ENCODE data around the gene FARP1.
"Not testable (repeated sequence)": the region's sequence is repeated elsewhere in the genome, so short reads cannot be mapped to it uniquely, and the experiment has no call there.

FARP1 gene

GRCh38 chr13:98409281-98409680 is 266.4 kb downstream of the FARP1 start:
- DNase-seq, result no peak

GRCh38 chr13:98410612-98411011 is 267.7 kb downstream of the FARP1 start:
- no peak for DNase-seq

DNA sequence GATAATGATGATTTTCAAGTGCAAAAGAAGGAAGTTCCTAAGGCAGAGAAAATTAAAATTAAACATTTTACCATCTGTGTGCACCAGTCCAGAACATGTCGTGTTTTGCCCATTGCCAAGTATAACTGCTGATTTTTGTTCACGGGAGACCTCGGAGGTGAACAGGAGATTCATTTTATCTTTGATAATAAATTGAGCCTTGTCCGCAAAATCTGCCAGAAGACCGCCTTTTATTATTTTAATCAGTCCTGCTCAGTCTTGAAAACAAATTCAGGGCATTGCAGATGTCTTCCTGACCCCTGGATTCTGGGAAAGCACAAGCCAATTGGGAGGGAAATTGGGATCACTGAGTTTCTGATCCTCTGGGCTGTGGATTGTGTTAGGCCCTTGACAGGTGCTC is 268.1 kb downstream of the FARP1 start:
- DNase-seq, result no peak

DNA sequence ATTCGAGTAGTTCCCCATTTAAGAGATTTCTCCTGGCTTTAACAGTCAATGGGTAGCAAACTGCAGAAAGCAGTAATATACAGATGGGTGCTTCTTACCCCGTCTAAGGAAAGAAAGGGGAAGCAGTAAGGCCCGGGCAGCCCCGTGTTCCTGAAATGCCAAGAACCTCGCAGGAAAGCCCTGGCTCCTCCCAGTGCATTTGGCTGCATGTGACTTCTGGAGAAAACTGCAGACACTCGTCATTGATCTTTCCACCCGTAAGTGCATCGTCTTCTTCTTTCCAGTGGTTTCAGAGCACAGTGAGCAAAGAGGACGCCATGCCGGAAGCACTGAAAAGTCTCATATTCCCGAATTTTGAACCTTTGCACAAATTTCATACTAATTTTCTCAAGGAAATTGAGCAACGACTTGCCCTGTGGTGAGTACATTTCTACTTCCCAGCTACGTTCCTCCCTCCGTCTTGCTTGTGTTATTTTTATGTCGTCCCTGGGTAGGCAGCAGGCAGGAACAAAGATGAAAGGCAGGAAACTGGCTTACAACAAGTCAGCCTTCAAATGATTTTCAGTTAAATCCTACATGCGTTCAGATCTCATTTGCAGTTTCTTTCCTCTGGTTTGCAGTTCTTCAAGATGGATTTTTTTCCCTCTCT is 268.8 kb downstream of the FARP1 start:
- no peak for DNase-seq

DNA sequence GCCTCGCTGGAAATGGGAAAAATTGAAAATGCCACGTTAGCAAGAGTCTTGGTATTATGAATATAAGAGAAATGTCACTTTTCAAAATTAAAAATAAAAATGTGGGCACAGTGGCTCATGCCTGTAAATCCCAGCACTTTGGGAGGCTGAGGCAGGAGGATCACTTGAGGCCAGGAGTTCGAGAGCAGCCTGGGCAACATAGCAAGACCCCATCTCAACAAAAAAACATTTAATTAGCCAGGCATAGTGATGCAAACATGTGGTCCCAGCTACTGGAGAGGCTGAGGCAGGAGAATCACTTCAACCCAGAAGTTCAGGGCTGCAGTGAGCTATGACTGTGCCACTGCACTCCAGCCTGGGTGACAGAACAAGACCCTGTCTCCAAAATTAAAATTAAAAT is 270.4 kb downstream of the FARP1 start:
- not testable (repeated sequence) for DNase-seq

GRCh38 chr13:98413796-98414195 is 270.9 kb downstream of the FARP1 start:
- DNase-seq, result no peak

GRCh38 chr13:98415326-98416070 is 272.6 kb downstream of the FARP1 start:
- DNase-seq, result no peak

DNA sequence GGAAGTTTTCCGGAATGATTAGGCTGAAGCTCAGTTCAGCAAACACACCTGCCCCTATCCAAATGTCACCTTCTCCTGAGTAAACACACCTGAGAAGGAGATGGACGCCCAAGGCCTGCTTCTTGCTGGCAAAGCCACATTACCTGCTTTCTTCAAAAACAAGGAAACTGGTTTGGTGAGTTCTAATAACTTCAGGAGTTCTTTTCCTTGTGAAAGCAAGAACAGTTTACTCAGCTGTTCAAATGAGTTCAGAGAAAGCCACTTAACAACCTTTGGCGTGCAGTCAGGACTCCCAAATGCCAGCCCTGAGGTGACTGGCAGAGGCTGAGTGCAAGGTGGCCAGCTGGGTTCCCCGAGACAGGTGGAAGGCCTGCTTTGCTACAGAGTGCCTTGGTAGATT is 273.5 kb downstream of the FARP1 start:
- peak; percentile 98 for DNase-seq

- no peak for DNase-seq
These were observed 277.1 kb downstream of the FARP1 start for GRCh38 chr13:98419786-98420553.

DNA sequence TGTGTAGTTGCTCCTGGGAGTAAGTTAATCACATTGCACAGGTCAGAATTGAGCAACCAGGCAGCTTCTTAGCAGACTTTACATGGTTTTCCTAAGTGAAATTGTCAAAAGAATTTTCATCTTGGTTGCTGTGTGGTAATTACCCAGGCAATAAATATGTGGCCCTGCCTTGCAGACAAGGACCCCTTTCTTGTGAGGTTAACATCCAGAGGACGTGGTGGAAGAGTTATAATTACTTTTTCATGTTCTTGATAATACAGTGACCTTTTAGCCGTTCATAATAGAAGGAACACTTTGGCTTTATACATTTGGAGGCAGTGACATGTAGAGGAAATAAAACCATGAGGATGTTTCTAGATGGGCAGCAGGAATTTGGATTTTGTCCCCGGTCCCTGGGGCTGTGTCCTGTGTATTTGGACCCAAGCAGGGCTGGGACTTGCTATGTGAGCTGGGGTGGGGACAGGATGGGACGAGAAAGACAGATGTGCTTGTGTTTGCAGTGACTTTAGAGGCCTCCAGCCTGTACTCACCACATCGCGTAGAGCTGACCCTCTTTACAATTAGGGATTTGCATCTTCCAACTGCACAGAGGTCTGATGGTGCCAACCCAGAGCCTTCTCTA is 277.8 kb downstream of the FARP1 start:
- no peak for DNase-seq

DNA sequence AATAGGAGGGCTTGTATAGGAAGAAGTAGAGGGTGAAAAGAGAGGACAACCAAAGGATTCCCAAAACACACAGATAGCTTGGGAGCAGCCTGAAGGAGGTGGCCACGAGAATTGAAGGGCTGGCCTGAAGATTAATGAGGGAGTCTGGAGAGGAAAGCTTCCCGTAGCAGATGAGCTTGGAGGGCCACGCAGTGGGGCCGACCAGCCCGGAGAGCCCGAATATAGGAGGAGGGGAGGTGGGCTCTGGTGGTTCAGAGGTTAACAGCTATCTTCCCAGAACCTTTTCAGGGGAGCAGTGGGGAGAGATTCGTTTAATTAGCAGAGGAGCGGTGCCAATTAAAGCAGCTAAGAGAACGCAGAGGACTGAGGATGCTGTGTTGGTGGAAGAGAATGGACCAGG is 279.2 kb downstream of the FARP1 start:
- DNase-seq, result no peak

GRCh38 chr13:98423417-98423816 is 280.5 kb downstream of the FARP1 start:
- no peak for DNase-seq

GRCh38 chr13:98427331-98427995 is 284.6 kb downstream of the FARP1 start:
- no peak for DNase-seq

DNA sequence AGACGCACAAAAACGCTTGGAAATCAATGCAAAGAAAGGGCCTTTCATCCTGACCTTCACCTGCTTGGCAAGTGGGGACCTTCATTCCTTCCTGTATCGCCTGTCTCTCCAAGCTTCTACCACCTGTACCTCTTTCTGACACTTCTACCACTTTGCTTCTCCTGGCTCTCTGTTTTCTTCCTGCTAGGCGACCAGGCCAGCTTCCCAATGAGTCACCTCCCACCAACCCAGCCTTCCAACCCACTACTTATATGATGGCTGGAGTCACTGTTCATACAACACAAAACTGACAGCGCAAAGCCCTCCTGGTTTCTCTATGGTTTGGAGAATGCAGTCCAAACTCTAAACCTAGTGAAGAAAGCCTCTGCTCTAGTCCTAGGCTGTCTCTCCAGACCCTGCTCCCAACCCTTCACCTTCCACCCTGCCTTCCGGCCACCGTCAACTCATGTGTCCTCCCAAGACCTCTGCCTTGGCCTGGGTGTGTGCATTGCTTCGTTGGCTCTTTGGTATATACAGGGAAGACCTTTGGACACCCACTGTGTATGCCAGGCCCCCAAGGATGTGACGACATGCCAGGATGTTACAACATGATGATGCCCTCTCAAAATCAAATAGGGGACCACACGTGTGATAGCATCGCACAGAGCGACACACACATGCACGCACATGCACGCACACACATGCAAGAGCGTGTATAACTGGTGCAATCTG is 285.5 kb downstream of the FARP1 start:
- DNase-seq, result no peak

GRCh38 chr13:98429081-98429480 is 286.2 kb downstream of the FARP1 start:
- DNase-seq, result no peak

DNA sequence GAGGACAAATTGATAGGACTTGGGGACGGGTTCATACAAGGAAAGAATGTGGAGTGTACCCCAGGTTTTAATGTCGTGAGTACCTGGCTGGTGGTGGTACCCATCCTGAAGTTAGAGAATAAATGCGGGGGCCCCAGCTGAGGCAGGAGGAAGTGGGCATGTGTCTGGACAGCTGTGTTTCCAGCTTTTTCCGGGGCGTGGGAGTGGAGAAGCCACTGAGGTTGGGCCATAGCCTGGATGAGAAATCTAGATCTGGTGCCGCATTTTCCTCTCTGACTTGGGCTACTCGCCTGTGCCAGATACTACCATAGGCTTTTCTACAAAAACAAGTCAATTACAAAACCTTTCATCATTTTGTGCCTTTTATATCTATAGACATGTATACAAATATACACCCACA is 286.6 kb downstream of the FARP1 start:
- no peak for DNase-seq

DNA sequence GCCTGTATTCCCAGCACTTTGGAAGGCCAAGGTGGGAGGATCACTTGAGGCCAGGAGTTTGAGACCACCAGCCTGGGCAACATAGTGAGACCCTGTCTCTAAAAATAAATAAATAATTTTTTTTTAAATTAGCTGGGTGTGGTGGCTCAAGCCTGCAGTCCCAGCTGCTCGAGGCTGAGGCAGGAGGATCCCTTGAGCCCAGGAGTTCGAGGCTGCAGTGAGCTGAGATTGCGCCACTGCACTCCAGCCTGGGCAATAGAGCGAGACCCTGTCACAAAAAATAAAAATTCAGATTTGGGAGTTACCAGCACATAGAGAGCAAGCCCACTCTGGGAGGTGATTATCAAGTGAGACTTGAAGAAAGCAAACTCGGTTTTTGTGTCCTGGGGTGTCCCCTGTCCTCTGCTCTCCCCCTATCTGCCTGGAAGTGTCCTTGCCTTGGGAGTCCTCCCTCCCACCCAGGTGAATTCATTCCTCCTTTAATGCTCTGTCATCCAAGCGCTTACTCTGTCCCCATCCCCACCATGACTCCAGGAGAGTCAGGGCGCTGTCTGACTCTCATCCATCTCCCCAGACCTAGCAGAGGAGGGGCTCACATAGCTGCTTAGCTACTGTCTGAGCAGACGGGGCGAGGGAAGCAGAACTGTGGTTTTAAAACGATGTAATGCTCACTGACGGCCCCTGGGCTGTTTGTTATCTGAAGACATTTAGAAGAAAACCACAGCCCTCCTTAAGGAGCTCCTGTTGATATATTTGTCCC is 287.3 kb downstream of the FARP1 start:
- DNase-seq, result no peak

GRCh38 chr13:98432638-98433037 is 289.7 kb downstream of the FARP1 start:
- no peak for DNase-seq

- no peak for DNase-seq
These were observed 290.8 kb downstream of the FARP1 start for GRCh38 chr13:98433654-98434053.

DNA sequence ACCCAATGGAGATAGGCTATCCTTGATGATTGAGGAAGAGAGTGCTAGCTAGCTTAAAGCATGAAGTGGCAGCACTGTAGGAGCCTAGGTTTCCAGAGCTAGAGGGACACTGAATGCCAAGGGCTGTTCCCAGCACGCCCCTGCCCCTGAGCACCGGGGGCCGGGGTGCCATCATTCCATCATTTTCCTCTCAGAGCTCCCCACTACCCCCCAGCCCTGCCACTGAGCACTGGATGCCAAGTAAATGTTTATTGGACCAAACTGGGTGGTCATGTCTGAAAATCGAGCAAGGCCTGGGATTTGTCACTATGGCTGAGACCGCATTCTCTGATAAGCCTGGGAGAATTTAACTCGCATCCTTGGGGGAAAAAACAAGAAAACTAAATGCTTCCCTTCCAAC is 291.2 kb downstream of the FARP1 start:
- no peak for DNase-seq

DNA sequence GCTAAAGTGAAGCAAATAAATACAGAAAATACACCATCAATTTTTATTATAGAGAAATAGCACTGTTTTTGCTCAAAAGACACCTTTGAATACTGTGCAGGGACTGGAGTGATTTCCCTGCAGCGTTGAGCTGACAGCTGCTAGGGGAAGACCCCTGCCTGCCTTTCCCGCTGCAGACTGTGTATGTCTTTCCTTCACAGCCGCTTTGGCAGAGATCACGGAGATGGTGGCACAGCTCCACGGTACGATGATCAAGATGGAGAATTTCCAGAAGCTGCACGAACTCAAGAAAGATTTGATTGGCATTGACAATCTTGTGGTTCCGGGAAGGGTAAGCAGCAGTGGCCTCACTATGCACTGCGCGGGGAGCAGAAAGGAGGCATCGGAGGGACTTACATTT is 292.5 kb downstream of the FARP1 start:
- DNase-seq, result no peak
